ENCODE measurements around the gene ARMS2.

The ARMS2 gene

DNA sequence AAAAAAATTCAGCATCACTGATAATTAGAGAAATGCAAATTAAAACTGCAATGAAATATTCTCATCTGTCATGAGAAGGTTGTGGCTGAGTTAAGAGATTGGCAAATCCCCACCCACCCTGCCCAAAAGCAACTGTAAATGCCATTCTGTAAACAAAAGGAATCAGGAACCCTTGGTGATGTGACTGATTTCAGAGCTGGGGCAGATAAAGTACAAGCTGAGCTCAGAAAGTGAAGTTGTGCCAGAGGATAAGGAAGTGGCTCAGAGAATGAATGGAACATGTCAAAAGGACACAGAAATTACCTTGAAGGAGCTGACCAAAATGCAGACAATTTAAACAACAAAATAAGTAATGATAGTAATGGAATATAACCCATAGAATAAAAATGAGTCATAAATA is 32.7 kb upstream of the ARMS2 start:
- Histone ChIP-seq H2BK12ac (ENCODE audit: low read length) (no peak overlapping the region), H2BK120ac (ENCODE audit: low read depth, low read length) (no peak overlapping the region), H3K27ac (replicated peaks; ENCODE audit: low read length) (no peak overlapping the region), H3K4me1 (ENCODE audit: control insufficient read depth in 2 of 2, insufficient read depth in 1 of 2, low read depth in 1 of 2, low read length in 2 of 2) (no peaks in the 10 kb centered on the region), H3K27me3 (ENCODE audit: control insufficient read depth in 3 of 3, insufficient read depth in 3 of 3, low read depth in 1 of 3, low read length in 3 of 3) (no peaks in the 10 kb centered on the region), H2AK5ac (ENCODE audit: low read depth, low read length) (no peak overlapping the region), H2AFZ (ENCODE audit: low read length) (no peak overlapping the region), H3K79me1 (ENCODE audit: low read depth, low read length) (no peaks in the 10 kb centered on the region), H2BK15ac (ENCODE audit: low read length) (no peak overlapping the region), H3K23ac (ENCODE audit: low read depth, low read length, poor library complexity) (no peak overlapping the region), H3K14ac (ENCODE audit: low read length) (no peak overlapping the region), H3K4ac (ENCODE audit: low read length) (no peak overlapping the region), H3K9ac (ENCODE audit: low read depth, low read length, poor library complexity) (no peak overlapping the region), H2BK5ac (ENCODE audit: low read length) (no peak overlapping the region), H4K91ac (ENCODE audit: low read depth, low read length, poor library complexity) (no peak overlapping the region), H3K9me3 (replicated peaks in 1 of 2; ENCODE audit: control insufficient read depth in 2 of 2, insufficient read depth in 1 of 2, low read depth in 1 of 2, low read length in 2 of 2) (no peaks in the 10 kb centered on the region), H3K36me3 (replicated peaks in 1 of 2; ENCODE audit: control insufficient read depth in 2 of 2, insufficient read depth in 2 of 2, low read length in 2 of 2) (peaks cover 2 to 43% of the 10 kb centered on the region in 2 donors), H3K18ac (ENCODE audit: low read length) (no peak overlapping the region), H3K4me3 (ENCODE audit: low read length in 2 of 2) (no peak overlapping the region), H3K4me2 (ENCODE audit: insufficient read depth, low read length, poor library complexity, severe bottlenecking) (no peak overlapping the region), H4K8ac (ENCODE audit: low read depth, low read length) (no peak overlapping the region)
- DNase-seq (ENCODE audit: low spot score), result no peak

DNA sequence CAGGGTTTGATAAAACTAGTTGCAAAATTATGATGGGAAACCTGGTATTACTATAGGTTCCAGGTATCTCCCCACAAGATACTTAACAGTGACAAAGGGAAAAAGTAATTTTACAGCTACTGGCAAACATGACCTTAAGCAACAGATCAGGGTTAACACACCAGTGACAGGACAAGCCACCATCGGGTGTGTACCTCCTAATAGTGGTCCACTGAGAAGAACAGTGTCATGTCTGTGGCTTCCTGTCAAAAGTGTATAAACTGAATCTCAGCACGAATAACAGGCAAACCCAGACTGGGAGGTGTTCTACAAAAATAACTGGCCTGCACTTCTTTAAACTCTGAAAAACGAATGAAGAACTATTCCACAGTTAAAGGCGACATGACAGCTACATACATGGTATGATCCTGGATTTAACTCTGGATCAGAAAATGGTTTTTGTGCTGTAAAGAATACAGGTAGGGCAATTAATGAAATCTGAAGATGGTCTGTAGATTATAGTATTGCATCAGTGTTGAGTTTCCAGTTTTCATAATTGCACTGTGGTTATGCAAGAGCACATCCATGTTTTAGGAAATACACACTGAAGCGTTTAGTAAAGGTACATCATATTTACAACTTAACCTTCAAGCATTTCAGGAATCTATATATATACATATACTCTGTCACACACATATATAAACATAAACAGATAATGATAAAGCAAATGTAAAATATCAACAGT is 32.0 kb upstream of the ARMS2 start:
- H3K4me3 ChIP-seq (ENCODE audit: low read length in 2 of 2), result no peak overlapping the region
- no peak overlapping the region for H2AK5ac ChIP-seq (ENCODE audit: low read depth, low read length)
- peaks cover 2 to 40% of the 10 kb centered on the region in 2 donors for H3K36me3 ChIP-seq (replicated peaks in 1 of 2; ENCODE audit: control insufficient read depth in 2 of 2, insufficient read depth in 2 of 2, low read length in 2 of 2)
- no peak overlapping the region for H4K91ac ChIP-seq (ENCODE audit: low read depth, low read length, poor library complexity)
- H3K4ac ChIP-seq (ENCODE audit: low read length), result no peak overlapping the region
- H3K4me1 ChIP-seq (ENCODE audit: control insufficient read depth in 2 of 2, insufficient read depth in 1 of 2, low read depth in 1 of 2, low read length in 2 of 2), result no peaks in the 10 kb centered on the region
- WGBS, 2 donors (ENCODE audit: extremely low coverage in 2 of 2, insufficient read length in 2 of 2, insufficient replicate concordance in 1 of 2), result no CpG with 5 or more reads among the region's 5 CpGs
- H3K4me2 ChIP-seq (ENCODE audit: insufficient read depth, low read length, poor library complexity, severe bottlenecking), result no peak overlapping the region
- H2BK12ac ChIP-seq (ENCODE audit: low read length), result no peak overlapping the region
- H2BK15ac ChIP-seq (ENCODE audit: low read length), result no peak overlapping the region
- no peak overlapping the region for H3K18ac ChIP-seq (ENCODE audit: low read length)
- H2AFZ ChIP-seq (ENCODE audit: low read length), result no peak overlapping the region
- no peaks in the 10 kb centered on the region for H3K9me3 ChIP-seq (replicated peaks in 1 of 2; ENCODE audit: control insufficient read depth in 2 of 2, insufficient read depth in 1 of 2, low read depth in 1 of 2, low read length in 2 of 2)
- no peak overlapping the region for H2BK120ac ChIP-seq (ENCODE audit: low read depth, low read length)
- no peaks in the 10 kb centered on the region for H3K79me1 ChIP-seq (ENCODE audit: low read depth, low read length)
- no peak overlapping the region for H2BK5ac ChIP-seq (ENCODE audit: low read length)
- no peak overlapping the region for H3K23ac ChIP-seq (ENCODE audit: low read depth, low read length, poor library complexity)
- H4K8ac ChIP-seq (ENCODE audit: low read depth, low read length), result no peak overlapping the region
- H3K27ac ChIP-seq (replicated peaks; ENCODE audit: low read length), result no peak overlapping the region
- H3K9ac ChIP-seq (ENCODE audit: low read depth, low read length, poor library complexity), result no peak overlapping the region
- no peaks in the 10 kb centered on the region for H3K27me3 ChIP-seq (ENCODE audit: control insufficient read depth in 3 of 3, insufficient read depth in 3 of 3, low read depth in 1 of 3, low read length in 3 of 3)
- DNase-seq (ENCODE audit: low spot score), result no peak
- H3K14ac ChIP-seq (ENCODE audit: low read length), result no peak overlapping the region

DNA sequence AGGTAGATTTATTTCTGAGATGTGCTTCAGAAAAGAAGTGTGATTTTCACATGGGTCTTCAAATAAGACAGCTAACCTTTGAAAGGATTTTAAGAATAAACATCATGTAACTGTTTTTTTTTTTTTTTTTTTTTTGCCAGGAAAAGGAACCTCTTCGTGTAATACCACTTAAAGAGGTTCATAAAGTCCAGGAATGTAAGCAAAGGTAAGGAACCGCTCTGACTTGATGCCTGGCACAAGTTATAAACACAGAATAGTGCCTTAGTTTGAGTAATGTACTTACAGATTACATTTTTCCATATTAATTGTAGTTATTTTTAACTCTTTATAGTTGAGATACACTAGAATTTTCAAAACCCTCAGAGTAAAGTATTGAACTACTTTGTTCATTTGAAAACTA is 30.4 kb upstream of the ARMS2 start:
- Histone ChIP-seq H3K4me3 (ENCODE audit: low read length in 2 of 2) (no peak overlapping the region), H2BK12ac (ENCODE audit: low read length) (no peak overlapping the region)
- WGBS, 2 donors (ENCODE audit: extremely low coverage in 2 of 2, insufficient read length in 2 of 2, insufficient replicate concordance in 1 of 2), result no CpG with 5 or more reads among the region's 2 CpGs

GRCh38 chr10:122426829-122427228 is 27.6 kb upstream of the ARMS2 start:
- Histone ChIP-seq H2BK12ac (ENCODE audit: low read length) (no peak overlapping the region), H2BK15ac (ENCODE audit: low read length) (no peak overlapping the region), H2BK120ac (ENCODE audit: low read depth, low read length) (no peak overlapping the region), H3K27ac (replicated peaks; ENCODE audit: low read length) (no peak overlapping the region), H4K91ac (ENCODE audit: low read depth, low read length, poor library complexity) (no peak overlapping the region), H3K14ac (ENCODE audit: low read length) (no peak overlapping the region), H3K4me1 (ENCODE audit: control insufficient read depth in 2 of 2, insufficient read depth in 1 of 2, low read depth in 1 of 2, low read length in 2 of 2) (no peaks in the 10 kb centered on the region), H3K18ac (ENCODE audit: low read length) (no peak overlapping the region), H3K4me2 (ENCODE audit: insufficient read depth, low read length, poor library complexity, severe bottlenecking) (no peak overlapping the region), H3K36me3 (replicated peaks in 1 of 2; ENCODE audit: control insufficient read depth in 2 of 2, insufficient read depth in 2 of 2, low read length in 2 of 2) (peaks cover 7 to 45% of the 10 kb centered on the region in 2 donors), H4K8ac (ENCODE audit: low read depth, low read length) (no peak overlapping the region), H3K23ac (ENCODE audit: low read depth, low read length, poor library complexity) (no peak overlapping the region), H3K4ac (ENCODE audit: low read length) (no peak overlapping the region), H3K9ac (ENCODE audit: low read depth, low read length, poor library complexity) (no peak overlapping the region), H3K9me3 (replicated peaks in 1 of 2; ENCODE audit: control insufficient read depth in 2 of 2, insufficient read depth in 1 of 2, low read depth in 1 of 2, low read length in 2 of 2) (no peaks in the 10 kb centered on the region), H2AK5ac (ENCODE audit: low read depth, low read length) (no peak overlapping the region), H3K27me3 (ENCODE audit: control insufficient read depth in 3 of 3, insufficient read depth in 3 of 3, low read depth in 1 of 3, low read length in 3 of 3) (no peaks in the 10 kb centered on the region), H2AFZ (ENCODE audit: low read length) (no peak overlapping the region), H3K79me1 (ENCODE audit: low read depth, low read length) (no peaks in the 10 kb centered on the region), H2BK5ac (ENCODE audit: low read length) (no peak overlapping the region), H3K4me3 (ENCODE audit: low read length in 2 of 2) (no peak overlapping the region)
- WGBS, 2 donors (ENCODE audit: extremely low coverage in 2 of 2, insufficient read length in 2 of 2, insufficient replicate concordance in 1 of 2), result no CpG with 5 or more reads among the region's 6 CpGs
- no peak for DNase-seq (ENCODE audit: low spot score)

More for the DNA sequence above, 30.4 kb upstream of the ARMS2 start:
- no peak for DNase-seq (ENCODE audit: low spot score)
- Histone ChIP-seq H2AK5ac (ENCODE audit: low read depth, low read length) (no peak overlapping the region), H3K27me3 (ENCODE audit: control insufficient read depth in 3 of 3, insufficient read depth in 3 of 3, low read depth in 1 of 3, low read length in 3 of 3) (no peaks in the 10 kb centered on the region), H3K36me3 (replicated peaks in 1 of 2; ENCODE audit: control insufficient read depth in 2 of 2, insufficient read depth in 2 of 2, low read length in 2 of 2) (peaks cover 2 to 44% of the 10 kb centered on the region in 2 donors), H2BK120ac (ENCODE audit: low read depth, low read length) (no peak overlapping the region), H3K9ac (ENCODE audit: low read depth, low read length, poor library complexity) (no peak overlapping the region), H2BK15ac (ENCODE audit: low read length) (no peak overlapping the region), H3K23ac (ENCODE audit: low read depth, low read length, poor library complexity) (no peak overlapping the region), H3K14ac (ENCODE audit: low read length) (no peak overlapping the region), H3K4me2 (ENCODE audit: insufficient read depth, low read length, poor library complexity, severe bottlenecking) (no peak overlapping the region), H3K4me1 (ENCODE audit: control insufficient read depth in 2 of 2, insufficient read depth in 1 of 2, low read depth in 1 of 2, low read length in 2 of 2) (no peaks in the 10 kb centered on the region), H3K79me1 (ENCODE audit: low read depth, low read length) (no peaks in the 10 kb centered on the region), H3K9me3 (replicated peaks in 1 of 2; ENCODE audit: control insufficient read depth in 2 of 2, insufficient read depth in 1 of 2, low read depth in 1 of 2, low read length in 2 of 2) (no peaks in the 10 kb centered on the region), H2BK5ac (ENCODE audit: low read length) (no peak overlapping the region), H3K4ac (ENCODE audit: low read length) (no peak overlapping the region), H4K8ac (ENCODE audit: low read depth, low read length) (no peak overlapping the region), H3K18ac (ENCODE audit: low read length) (no peak overlapping the region), H2AFZ (ENCODE audit: low read length) (no peak overlapping the region), H4K91ac (ENCODE audit: low read depth, low read length, poor library complexity) (no peak overlapping the region), H3K27ac (replicated peaks; ENCODE audit: low read length) (no peak overlapping the region)

All from neuronal stem cell (in vitro differentiated cells).